ENCODE measurements around the gene AP4B1.
"Not testable (repeated sequence)": the region's sequence is repeated elsewhere in the genome, so short reads cannot be mapped to it uniquely, and the experiment has no call there.

AP4B1 gene

DNA sequence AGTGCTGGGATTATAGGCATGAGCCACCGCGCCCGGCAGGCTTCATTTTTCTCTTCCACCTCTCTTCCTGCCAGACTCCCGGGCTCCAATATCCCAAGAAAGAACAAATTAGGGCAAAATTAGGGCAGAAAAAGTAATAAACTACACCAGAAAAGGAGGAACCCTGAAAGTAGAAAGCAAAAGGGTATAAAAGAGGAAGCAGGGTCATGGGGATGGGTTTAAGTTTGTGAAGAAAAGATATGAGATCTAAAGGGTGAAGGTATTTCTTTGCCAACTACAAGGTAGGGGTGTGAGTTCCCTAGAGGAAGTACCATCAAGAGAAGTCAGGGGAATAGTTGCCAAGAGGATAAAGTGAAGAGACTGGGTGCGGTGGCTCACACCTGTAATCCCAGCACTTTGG lies 43.0 kb downstream of the AP4B1 start:
- H3K27me3 Mint-ChIP-seq = no peaks in the 10 kb centered on the region
- H3K27ac Mint-ChIP-seq = no peak overlapping the region
- H3K4me1 Mint-ChIP-seq (ENCODE audit: low read depth) = peaks cover 47% of the 10 kb centered on the region
- H3K9me3 Mint-ChIP-seq (ENCODE audit: low read depth) = no peaks in the 10 kb centered on the region
- H3K4me3 Mint-ChIP-seq = no peak overlapping the region
- peaks cover 27% of the 10 kb centered on the region for H3K36me3 Mint-ChIP-seq

GRCh38 chr1:113860891-113861290 lies 43.7 kb downstream of the AP4B1 start:
- H3K36me3 Mint-ChIP-seq = peaks cover 32% of the 10 kb centered on the region
- no peaks in the 10 kb centered on the region for H3K27me3 Mint-ChIP-seq
- H3K27ac Mint-ChIP-seq = peak overlapping the region; percentile 54
- H3K4me3 Mint-ChIP-seq = no peak overlapping the region
- H3K4me1 Mint-ChIP-seq (ENCODE audit: low read depth) = peaks cover 44% of the 10 kb centered on the region
- no peaks in the 10 kb centered on the region for H3K9me3 Mint-ChIP-seq (ENCODE audit: low read depth)

GRCh38 chr1:113859478-113860175 lies 45.0 kb downstream of the AP4B1 start:
- Mint-ChIP-seq H3K9me3 (ENCODE audit: low read depth) (no peaks in the 10 kb centered on the region), H3K4me3 (no peak overlapping the region), H3K36me3 (peaks cover 31% of the 10 kb centered on the region), H3K4me1 (ENCODE audit: low read depth) (peaks cover 35% of the 10 kb centered on the region), H3K27ac (peak overlapping the region; percentile 50), H3K27me3 (no peaks in the 10 kb centered on the region)

- peak overlapping the region; percentile 4 for H3K27ac Mint-ChIP-seq
- H3K27me3 Mint-ChIP-seq = no peaks in the 10 kb centered on the region
These were observed 45.6 kb downstream of the AP4B1 start for GRCh38 chr1:113858982-113859381.

GRCh38 chr1:113858418-113858817 lies 46.2 kb downstream of the AP4B1 start:
- no peak overlapping the region for H3K4me3 Mint-ChIP-seq
- H3K4me1 Mint-ChIP-seq (ENCODE audit: low read depth) = peaks cover 40% of the 10 kb centered on the region
- no peaks in the 10 kb centered on the region for H3K9me3 Mint-ChIP-seq (ENCODE audit: low read depth)
- no peaks in the 10 kb centered on the region for H3K27me3 Mint-ChIP-seq
- no peak overlapping the region for H3K27ac Mint-ChIP-seq
- peaks cover 35% of the 10 kb centered on the region for H3K36me3 Mint-ChIP-seq

More at GRCh38 chr1:113858982-113859381, 45.6 kb downstream of the AP4B1 start:
- peaks cover 36% of the 10 kb centered on the region for H3K36me3 Mint-ChIP-seq
- H3K9me3 Mint-ChIP-seq (ENCODE audit: low read depth) = no peaks in the 10 kb centered on the region
- peaks cover 41% of the 10 kb centered on the region for H3K4me1 Mint-ChIP-seq (ENCODE audit: low read depth)
- no peak overlapping the region for H3K4me3 Mint-ChIP-seq

DNA sequence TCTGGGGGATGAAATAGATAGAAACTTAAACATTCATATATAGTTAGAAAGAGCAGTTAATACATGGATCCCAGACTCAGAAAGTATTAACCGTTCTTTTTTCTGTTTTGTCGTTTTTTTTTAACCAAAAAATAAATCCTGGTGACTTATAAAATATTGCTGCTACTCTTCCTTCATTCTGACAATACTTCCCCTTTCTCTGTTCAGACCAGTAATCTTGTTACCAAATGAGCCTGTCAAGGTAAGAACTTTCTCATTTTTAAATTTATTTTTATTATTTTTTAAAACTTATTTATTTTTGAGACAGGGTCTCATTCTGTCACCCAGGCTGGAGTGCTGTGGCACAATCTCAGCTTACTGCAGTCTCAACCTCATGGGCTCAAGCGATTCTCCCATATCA lies 46.8 kb downstream of the AP4B1 start:
- Mint-ChIP-seq H3K9me3 (ENCODE audit: low read depth) (no peaks in the 10 kb centered on the region), H3K27ac (no peak overlapping the region), H3K36me3 (peaks cover 32% of the 10 kb centered on the region), H3K4me3 (no peak overlapping the region), H3K4me1 (ENCODE audit: low read depth) (peaks cover 37% of the 10 kb centered on the region), H3K27me3 (no peaks in the 10 kb centered on the region)

- no peaks in the 10 kb centered on the region for H3K9me3 Mint-ChIP-seq (ENCODE audit: low read depth)
- no peak overlapping the region for H3K4me3 Mint-ChIP-seq
- H3K27me3 Mint-ChIP-seq = no peaks in the 10 kb centered on the region
- H3K4me1 Mint-ChIP-seq (ENCODE audit: low read depth) = peaks cover 33% of the 10 kb centered on the region
- H3K36me3 Mint-ChIP-seq = peaks cover 25% of the 10 kb centered on the region
- H3K27ac Mint-ChIP-seq = peak overlapping the region; percentile 16
These were observed 48.2 kb downstream of the AP4B1 start for GRCh38 chr1:113856401-113856790.

DNA sequence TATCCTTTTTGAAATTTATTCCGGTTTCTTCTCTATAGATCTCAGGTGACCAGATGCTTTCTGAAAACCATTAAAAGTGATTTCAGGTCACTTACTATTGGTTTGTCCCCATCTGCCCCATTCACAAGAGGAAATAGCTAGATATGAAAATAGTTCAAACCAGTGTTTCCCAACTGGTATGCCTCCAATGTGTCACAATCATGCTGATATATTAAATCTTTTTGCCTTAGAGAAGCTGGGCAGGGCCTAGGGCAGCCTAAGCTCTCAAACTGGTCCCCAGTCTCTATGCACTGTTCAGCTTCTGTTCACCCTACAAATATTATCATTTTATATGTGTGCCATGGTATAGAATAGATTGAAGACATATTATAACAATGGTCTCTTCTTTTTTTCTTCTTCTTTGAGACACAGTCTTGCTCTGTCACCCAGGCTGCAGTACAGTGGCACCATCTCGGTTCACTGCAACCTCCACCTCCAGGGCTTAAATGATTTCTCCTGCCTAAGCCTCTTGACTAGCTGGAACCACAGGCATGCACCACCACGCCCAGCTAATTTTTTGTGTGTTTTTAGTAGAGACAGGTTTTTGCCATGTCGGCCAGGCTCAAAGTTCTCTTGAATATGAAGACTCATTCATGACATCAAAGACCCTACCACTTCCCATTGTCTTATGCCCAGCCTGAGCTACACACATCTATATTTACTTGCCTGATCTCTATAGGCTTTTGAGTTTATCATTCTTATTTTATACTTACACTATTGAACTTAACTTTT lies 48.8 kb downstream of the AP4B1 start:
- Mint-ChIP-seq H3K4me1 (ENCODE audit: low read depth) (peaks cover 34% of the 10 kb centered on the region), H3K27me3 (no peaks in the 10 kb centered on the region), H3K9me3 (ENCODE audit: low read depth) (no peaks in the 10 kb centered on the region), H3K36me3 (peaks cover 26% of the 10 kb centered on the region), H3K27ac (peak overlapping the region; percentile 16), H3K4me3 (no peak overlapping the region)

DNA sequence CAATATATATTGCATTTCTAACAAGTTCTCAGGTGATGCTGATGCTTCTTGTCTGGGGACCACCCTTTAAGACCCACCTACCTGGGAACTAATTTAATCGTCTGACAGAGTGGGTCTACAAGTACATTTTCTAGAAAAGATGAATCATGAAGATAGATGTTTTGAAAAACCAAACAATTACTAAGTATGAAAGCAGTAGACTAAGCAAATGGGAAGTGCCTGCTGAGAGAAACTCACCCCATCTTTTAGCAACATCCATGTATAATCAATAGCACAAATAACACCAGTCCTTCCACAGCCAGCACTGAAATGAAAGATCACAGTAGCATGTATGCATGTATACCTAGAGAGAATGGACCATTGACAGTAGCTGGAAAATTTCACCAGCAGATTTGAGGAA lies 50.4 kb downstream of the AP4B1 start:
- Mint-ChIP-seq H3K27me3 (no peaks in the 10 kb centered on the region), H3K4me3 (no peak overlapping the region), H3K36me3 (peaks cover 31% of the 10 kb centered on the region), H3K9me3 (ENCODE audit: low read depth) (no peaks in the 10 kb centered on the region), H3K4me1 (ENCODE audit: low read depth) (peaks cover 30% of the 10 kb centered on the region), H3K27ac (peak overlapping the region; percentile 35)

GRCh38 chr1:113852694-113853093 lies 51.9 kb downstream of the AP4B1 start:
- not testable (repeated sequence) for H3K4me3 Mint-ChIP-seq; H3K27me3 Mint-ChIP-seq; H3K9me3 Mint-ChIP-seq (ENCODE audit: low read depth)
- Mint-ChIP-seq H3K27ac (peak overlapping the region; percentile 6), H3K4me1 (ENCODE audit: low read depth) (peaks cover 29% of the 10 kb centered on the region), H3K36me3 (peaks cover 30% of the 10 kb centered on the region)

DNA sequence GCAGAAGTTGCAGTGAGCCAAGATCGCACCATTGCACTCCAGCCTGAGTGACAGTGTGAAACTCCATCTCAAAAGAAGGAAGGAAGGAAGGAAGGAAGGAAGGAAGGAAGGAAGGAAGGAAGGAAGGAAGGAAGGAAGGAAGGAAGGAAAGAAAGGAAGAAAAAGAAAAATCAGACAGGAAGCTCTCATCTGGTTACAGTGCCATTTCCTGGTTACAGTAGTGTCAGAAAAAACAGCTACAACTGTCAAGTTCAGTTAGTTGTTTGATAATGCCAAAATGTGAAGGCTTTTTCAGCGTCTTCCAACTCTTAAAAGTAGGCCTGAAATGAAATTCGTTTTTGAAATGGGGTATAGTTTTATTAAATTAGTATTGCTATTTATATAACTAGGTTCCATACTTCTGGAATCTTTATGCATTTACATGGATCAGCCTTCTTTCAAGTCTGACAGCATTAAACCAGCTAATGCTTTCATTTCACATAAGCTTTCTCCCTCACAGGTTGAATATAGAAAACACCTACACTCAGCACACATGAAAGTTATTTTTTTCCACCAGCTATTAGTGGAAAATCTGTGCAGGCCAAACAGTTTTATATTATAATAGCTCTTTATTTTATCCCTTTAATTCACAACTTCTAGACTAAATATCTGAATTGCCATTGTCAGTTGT lies 54.3 kb downstream of the AP4B1 start:
- Mint-ChIP-seq H3K4me3 (peak overlapping the region; percentile 44), H3K27ac (peak overlapping the region; percentile 80), H3K36me3 (peaks cover 32% of the 10 kb centered on the region), H3K27me3 (no peaks in the 10 kb centered on the region), H3K4me1 (ENCODE audit: low read depth) (peaks cover 29% of the 10 kb centered on the region), H3K9me3 (ENCODE audit: low read depth) (no peaks in the 10 kb centered on the region)

DNA sequence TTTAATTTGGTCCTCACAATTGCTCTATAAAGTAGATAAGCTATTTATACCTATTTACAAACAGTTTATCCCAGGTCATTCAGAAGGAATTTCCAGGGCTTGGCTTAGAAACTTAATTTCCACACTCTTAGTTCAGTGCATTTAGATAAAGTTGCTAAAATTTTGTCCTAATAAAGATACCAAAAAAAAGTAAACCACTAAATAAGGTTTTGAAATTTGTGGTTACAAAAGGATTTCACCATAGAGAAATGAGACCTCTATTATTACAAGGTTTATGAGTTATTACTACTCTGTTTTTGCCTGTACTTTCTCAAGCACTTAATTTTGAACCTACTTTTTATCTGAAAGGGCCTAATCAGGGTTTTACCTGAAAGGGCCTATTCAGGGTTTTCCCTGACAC lies 55.5 kb downstream of the AP4B1 start:
- Mint-ChIP-seq H3K4me1 (ENCODE audit: low read depth) (peaks cover 21% of the 10 kb centered on the region), H3K4me3 (no peak overlapping the region), H3K27ac (peak overlapping the region; percentile 72), H3K36me3 (peaks cover 26% of the 10 kb centered on the region), H3K27me3 (no peaks in the 10 kb centered on the region), H3K9me3 (ENCODE audit: low read depth) (no peaks in the 10 kb centered on the region)

DNA sequence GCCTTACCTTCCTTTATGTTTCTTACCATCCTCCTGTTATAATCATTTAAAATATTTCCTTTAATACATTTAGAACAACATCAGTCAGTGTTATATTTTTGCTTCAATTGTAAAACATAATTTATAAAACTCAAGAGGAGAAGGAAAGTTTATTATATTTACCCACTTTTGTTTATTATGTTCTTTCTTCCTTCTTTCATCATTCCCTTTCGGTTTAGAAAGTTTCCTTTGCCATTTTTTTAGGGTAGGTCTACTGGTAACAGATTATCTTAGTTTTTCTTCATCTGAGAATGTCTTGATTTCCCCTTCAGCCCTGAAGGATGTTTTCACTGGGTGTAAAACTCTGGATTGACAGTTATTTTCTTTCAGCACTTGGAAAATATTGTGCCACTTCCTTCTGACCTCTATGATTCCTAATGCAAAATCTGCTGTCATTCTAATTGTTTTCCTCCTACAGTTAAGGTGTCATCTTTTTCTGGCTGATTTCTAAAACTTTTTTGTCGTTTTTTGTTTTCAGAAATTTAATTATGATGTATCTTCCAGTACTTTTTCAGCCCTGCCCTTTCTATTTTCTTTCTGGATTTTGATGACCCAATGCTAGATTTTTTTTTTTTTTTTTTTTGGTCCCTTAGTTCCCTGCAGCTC lies 58.1 kb downstream of the AP4B1 start:
- Mint-ChIP-seq H3K36me3 (peaks cover 27% of the 10 kb centered on the region), H3K4me1 (ENCODE audit: low read depth) (peaks cover 16% of the 10 kb centered on the region), H3K27ac (peak overlapping the region; percentile 1), H3K27me3 (no peaks in the 10 kb centered on the region), H3K4me3 (no peak overlapping the region), H3K9me3 (ENCODE audit: low read depth) (no peaks in the 10 kb centered on the region)

Measured in activated naive CD8-positive, alpha-beta T cell (primary cell).